T-cell (primary cell): ENCODE results near the gene TCTN2. TPM values are rescaled to one million over a fixed set of nuclear protein-coding genes. Genes with fewer than 3 reads are reported as not detected.

ENCODE experiments used
- ATAC-seq, 4 experiments: fragments of 200-7000 bp in 3 of 4; fragments of 150-1000 bp in 1 of 4; cut with Tn5 transposase; replicated peaks in 1 of 4; 1 replicate in 3 of 4; 2 replicates in 1 of 4; pipeline ENCODE4 v1.10.0; 2021; ENCODE audit warnings: moderate library complexity in 3 of 4, mild to moderate bottlenecking in 2 of 4, moderate number of reproducible peaks in 1 of 4
- CTCF ChIA-PET, 2 donors: fragments of 300-600 bp; sonication (Branson Sonifier 250); formaldehyde crosslinking; loops; one replicate each; lab custom pipeline; 2022; ENCODE audit warnings: antibody characterized with exemption in 2 of 2; lab: Charles Lee
- POLR2A ChIA-PET, 2 donors: fragments of 300-600 bp; sonication (Branson Sonifier 250); formaldehyde crosslinking; loops; one replicate each; lab custom pipeline; 2022; ENCODE audit warnings: antibody characterized with exemption in 2 of 2; lab: Charles Lee
- DNase-seq, 35 experiments: peaks; one replicate each; pipeline versions ENCODE4 v3.0.0 to v3.0.0-alpha.2; 2013 to 2023
- H3K27ac ChIP-seq: one replicate; pipeline ENCODE4 v1.5.1; 2013; ENCODE audit warnings: low read length
- H3K27me3 ChIP-seq, 2 experiments: replicated peaks in 1 of 2; 1 replicate in 1 of 2; 2 replicates in 1 of 2; pipeline versions ENCODE4 v1.6.1 to v1.7.0; 2013; ENCODE audit warnings: low read length in 1 of 2, mixed read lengths in 1 of 2; ENCODE audit not compliant: control insufficient read depth in 2 of 2, insufficient read depth in 2 of 2; ENCODE audit errors: extremely low read depth in 1 of 2
- H3K36me3 ChIP-seq, 2 donors: 1 replicate in 1 of 2; 2 replicates in 1 of 2; pipeline versions ENCODE4 v1.6.1 to v1.7.0; 2013; ENCODE audit warnings: low read length in 1 of 2; ENCODE audit not compliant: control insufficient read depth in 2 of 2, insufficient read depth in 1 of 2; ENCODE audit errors: extremely low read depth in 1 of 2
- H3K4me1 ChIP-seq, 2 experiments: 1 replicate in 1 of 2; 2 replicates in 1 of 2; pipeline versions ENCODE4 v1.6.1 to v1.7.0; 2013; ENCODE audit warnings: low read length in 2 of 2, mixed read lengths in 1 of 2; ENCODE audit not compliant: insufficient read depth in 2 of 2, control insufficient read depth in 1 of 2; ENCODE audit errors: extremely low read depth in 1 of 2
- H3K4me3 ChIP-seq, 2 donors: 1 replicate in 1 of 2; 2 replicates in 1 of 2; pipeline versions ENCODE4 v1.5.1 to v1.7.0; 2013; ENCODE audit warnings: mild to moderate bottlenecking in 2 of 2, low read length in 1 of 2, moderate library complexity in 1 of 2; ENCODE audit not compliant: control insufficient read depth in 1 of 2; ENCODE audit errors: extremely low read depth in 1 of 2
- H3K9me3 ChIP-seq: 2 replicates; pipeline ENCODE4 v1.7.0; 2013
- H3K27ac Mint-ChIP-seq, 2 donors: one replicate each; pipeline ENCODE4 v1.8.0; 2020 to 2021; ENCODE audit warnings: mild to moderate bottlenecking in 2 of 2, mixed read lengths in 2 of 2
- H3K27me3 Mint-ChIP-seq, 2 donors: one replicate each; pipeline ENCODE4 v1.8.0; 2021 to 2022; ENCODE audit warnings: mixed read lengths in 2 of 2
- H3K36me3 Mint-ChIP-seq: one replicate; pipeline ENCODE4 v1.8.0; 2021; ENCODE audit warnings: mixed read lengths
- H3K4me1 Mint-ChIP-seq, 3 donors: one replicate each; pipeline ENCODE4 v1.8.0; 2020 to 2022; ENCODE audit warnings: mixed read lengths in 3 of 3, mild to moderate bottlenecking in 1 of 3
- H3K4me3 Mint-ChIP-seq, 3 donors: one replicate each; pipeline ENCODE4 v1.8.0; 2020 to 2022; ENCODE audit warnings: mild to moderate bottlenecking in 3 of 3, mixed read lengths in 3 of 3, moderate library complexity in 3 of 3
- H3K9me3 Mint-ChIP-seq, 3 donors: one replicate each; pipeline ENCODE4 v1.8.0; 2020 to 2022; ENCODE audit warnings: mixed read lengths in 3 of 3
- WGBS: methylation state at CpG from one replicate; pipeline ENCODE4 v1.1.5; 2013; ENCODE audit warnings: missing lambda C conversion rate; ENCODE audit not compliant: insufficient coverage; 5-methylcytosine and 5-hydroxymethylcytosine counted together
- total RNA-seq, 35 experiments: library from RNA in 6 of 35; stranded (reverse) in 6 of 35; fragments of 120-200 nt in 1 of 35; gene quantifications; one replicate each; pipeline versions ENCODE4 v1.2.1 to v1.2.4 and lab custom pipeline; 2013 to 2026

Gene TCTN2
- total RNA-seq, 5 donors from 2014 or later (not counting 1 experiment from before 2014, with no cell fraction given), result 5.3 to 11.9 (median 6.6) TPM

DNA sequence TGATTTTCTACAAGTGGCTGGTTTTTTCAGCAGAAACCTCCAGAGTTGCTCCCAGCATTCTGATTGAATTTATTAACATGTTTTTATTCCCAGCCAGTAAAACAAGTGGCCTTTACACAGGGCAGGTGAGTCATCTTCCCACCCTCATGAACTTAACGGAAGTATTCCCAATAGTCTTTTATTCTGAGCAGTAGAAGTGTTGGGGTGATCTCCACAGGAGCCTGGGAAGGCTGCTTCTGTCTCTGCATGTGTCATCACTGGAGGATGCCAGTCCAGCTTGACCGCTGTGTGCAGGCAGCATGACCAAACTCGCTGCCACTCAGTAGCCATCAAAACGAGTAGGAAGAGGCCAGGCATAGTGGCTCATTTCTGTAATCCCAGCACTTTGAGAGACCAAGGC is 77.7 kb downstream of the TCTN2 start:
- no peak overlapping the region for H3K27ac ChIP-seq
- H3K4me3 ChIP-seq, result no peak overlapping the region
- Mint-ChIP-seq H3K4me1 (peaks cover 10 to 26% (median 15%) of the 10 kb centered on the region in 3 donors), H3K27ac (peak overlapping the region in 1 of 2 donors; percentile 44), H3K9me3 (no peaks in the 10 kb centered on the region), H3K27me3 (no peaks in the 10 kb centered on the region), H3K4me3 (no peak overlapping the region), H3K36me3 (peaks cover 61% of the 10 kb centered on the region)
- DNase-seq (no peak), ATAC-seq (no peak)
- H3K27me3 ChIP-seq, result no peaks in the 10 kb centered on the region
- no peaks in the 10 kb centered on the region for H3K9me3 ChIP-seq
- POLR2A ChIA-PET, result no interaction called here
- CTCF ChIA-PET, result interaction anchor here in 1 of 2 donors (0.5 kb wide), 1 partner anchor 16 kb away, joined by 5 read pairs; no protein-coding TSS in a partner anchor
- 100% methylated on average over 3 of the region's 4 CpGs for WGBS
- peaks cover 0 to 5% of the 10 kb centered on the region in 2 experiments for H3K4me1 ChIP-seq
- peaks cover 15 to 69% of the 10 kb centered on the region in 2 donors for H3K36me3 ChIP-seq

- H3K4me3 ChIP-seq, result no peak overlapping the region
- H3K4me1 Mint-ChIP-seq, result peaks cover 10 to 26% (median 15%) of the 10 kb centered on the region in 3 donors
- peaks cover 59% of the 10 kb centered on the region for H3K36me3 Mint-ChIP-seq
- DNase-seq, result no peak
- H3K27ac ChIP-seq, result no peak overlapping the region
- H3K27me3 Mint-ChIP-seq, result no peaks in the 10 kb centered on the region
- H3K27ac Mint-ChIP-seq, result no peak overlapping the region
- H3K4me1 ChIP-seq, result peaks cover 0 to 5% of the 10 kb centered on the region in 2 experiments
- H3K9me3 Mint-ChIP-seq, result no peaks in the 10 kb centered on the region
- CTCF ChIA-PET, result no interaction called here
- peaks cover 13 to 69% of the 10 kb centered on the region in 2 donors for H3K36me3 ChIP-seq
- no peak for ATAC-seq
- no peaks in the 10 kb centered on the region for H3K27me3 ChIP-seq
- WGBS, result 99% methylated on average over 5 of the region's 10 CpGs
- POLR2A ChIA-PET, result no interaction called here
- H3K9me3 ChIP-seq, result no peaks in the 10 kb centered on the region
- H3K4me3 Mint-ChIP-seq, result no peak overlapping the region
Observed at GRCh38 chr12:123749355-123749754, 78.4 kb downstream of the TCTN2 start.

DNA sequence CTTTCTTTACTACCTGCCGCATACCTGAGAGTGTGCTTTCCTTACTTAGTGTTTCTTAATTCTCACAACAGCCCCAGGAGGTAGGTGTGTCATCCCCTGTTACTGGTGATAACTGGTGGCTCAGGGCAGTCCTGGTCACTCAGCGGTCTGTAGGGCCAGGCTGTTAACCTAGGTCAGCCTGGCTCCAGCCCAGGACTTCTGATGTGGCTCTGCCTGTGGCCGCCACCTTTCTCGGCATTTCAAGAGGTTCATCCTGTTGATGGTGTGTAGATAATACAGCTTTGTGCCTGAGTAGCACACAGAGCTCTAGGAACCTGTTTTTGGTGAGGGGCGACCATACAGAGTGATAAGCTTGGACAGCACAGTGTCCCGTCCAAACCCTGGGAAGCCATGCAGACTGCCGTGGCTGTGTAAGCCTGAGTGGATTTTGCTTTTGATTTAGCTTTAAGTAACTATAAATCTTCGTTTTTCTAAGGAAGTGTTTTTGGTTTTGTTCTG is 79.3 kb downstream of the TCTN2 start:
- H3K4me3 Mint-ChIP-seq, result no peak overlapping the region
- H3K9me3 Mint-ChIP-seq, result no peaks in the 10 kb centered on the region
- Histone ChIP-seq H3K27me3 (no peaks in the 10 kb centered on the region), H3K27ac (no peak overlapping the region), H3K4me3 (no peak overlapping the region), H3K9me3 (no peaks in the 10 kb centered on the region), H3K4me1 (peaks cover 0 to 5% of the 10 kb centered on the region in 2 experiments), H3K36me3 (peaks cover 12 to 69% of the 10 kb centered on the region in 2 donors)
- H3K36me3 Mint-ChIP-seq, result peaks cover 57% of the 10 kb centered on the region
- WGBS, result 90% methylated on average over 6 of the region's 8 CpGs
- H3K27me3 Mint-ChIP-seq, result no peaks in the 10 kb centered on the region
- ChIA-PET POLR2A (interaction anchor here in 1 of 2 donors (0.6 kb wide), 1 partner anchor 540 kb away, joined by 5 read pairs; no protein-coding TSS in a partner anchor), CTCF (no interaction called here)
- no peak overlapping the region for H3K27ac Mint-ChIP-seq
- no peak for ATAC-seq
- peaks cover 10 to 22% (median 15%) of the 10 kb centered on the region in 3 donors for H3K4me1 Mint-ChIP-seq
- no peak for DNase-seq

GRCh38 chr12:123752046-123752445 is 81.1 kb downstream of the TCTN2 start:
- Histone ChIP-seq H3K4me1 (peaks cover 0 to under 1% of the 10 kb centered on the region in 2 experiments), H3K27ac (no peak overlapping the region), H3K27me3 (no peaks in the 10 kb centered on the region), H3K4me3 (no peak overlapping the region), H3K9me3 (no peaks in the 10 kb centered on the region), H3K36me3 (peaks cover 12 to 69% of the 10 kb centered on the region in 2 donors)
- Mint-ChIP-seq H3K4me3 (no peak overlapping the region), H3K9me3 (no peaks in the 10 kb centered on the region), H3K27me3 (no peaks in the 10 kb centered on the region), H3K36me3 (peaks cover 54% of the 10 kb centered on the region), H3K27ac (no peak overlapping the region), H3K4me1 (peaks cover 8 to 12% (median 10%) of the 10 kb centered on the region in 3 donors)
- ChIA-PET CTCF (no interaction called here), POLR2A (no interaction called here)
- ATAC-seq, result no peak
- WGBS, result no CpG with 5 or more reads among the region's 3 CpGs
- no peak for DNase-seq

DNA sequence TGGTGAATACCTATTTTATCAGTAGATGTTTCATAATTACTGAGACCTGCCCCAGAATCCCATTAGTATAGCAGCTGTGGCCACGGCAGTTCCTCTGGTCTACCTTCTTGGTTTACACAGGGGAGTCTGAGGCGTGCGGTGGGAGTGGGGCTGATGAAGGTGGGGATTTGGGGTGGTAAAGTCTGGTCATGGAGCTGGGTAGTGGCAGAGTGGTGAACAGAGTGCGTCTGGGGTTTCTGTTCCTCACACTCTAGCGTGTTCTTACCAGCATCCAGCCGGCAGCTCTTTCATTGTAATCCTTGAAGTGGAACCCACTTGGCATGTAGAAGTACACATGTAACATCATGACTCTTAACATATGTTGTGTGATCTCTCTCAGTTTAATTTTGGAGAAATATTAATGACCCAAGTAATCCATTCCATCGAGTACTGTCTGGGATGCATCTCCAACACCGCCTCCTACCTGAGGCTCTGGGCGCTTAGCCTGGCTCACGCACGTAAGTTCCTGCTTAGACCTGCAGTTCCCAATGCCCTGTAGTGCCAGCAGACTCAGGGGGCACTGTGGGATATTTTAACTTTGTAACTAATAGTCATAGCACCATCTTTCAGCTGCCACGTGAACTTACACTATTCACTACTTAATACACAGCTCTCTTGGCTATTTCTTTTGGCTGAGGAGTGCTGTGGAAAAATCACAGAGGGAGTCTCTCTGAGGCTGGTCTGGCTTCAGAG is 83.3 kb downstream of the TCTN2 start:
- peaks cover 12 to 58% of the 10 kb centered on the region in 2 donors for H3K36me3 ChIP-seq
- no peak for ATAC-seq
- 92% methylated on average over 9 of the region's 12 CpGs for WGBS

DNA sequence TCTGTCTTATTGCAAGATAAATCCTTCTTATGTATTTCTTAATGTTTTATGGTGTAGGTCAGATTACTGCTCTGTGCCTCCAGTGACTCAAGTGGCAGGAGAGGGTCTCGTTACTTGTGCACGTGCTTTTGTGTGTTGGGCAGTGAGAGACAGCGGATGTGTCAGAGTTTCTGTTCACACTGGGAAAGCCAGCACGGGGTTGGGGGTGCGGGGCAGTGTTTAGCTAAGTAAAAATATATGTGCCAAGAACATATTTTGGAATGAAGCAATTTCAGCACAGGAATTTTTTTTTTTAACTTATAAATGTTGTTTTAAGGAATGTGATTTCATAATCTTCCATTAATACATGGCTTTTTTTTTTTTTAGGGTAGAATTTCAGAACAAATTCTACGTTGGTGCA is 86.6 kb downstream of the TCTN2 start:
- Mint-ChIP-seq H3K4me1 (peaks cover under 1 to 4% (median 4%) of the 10 kb centered on the region in 3 donors), H3K27ac (no peak overlapping the region), H3K36me3 (peaks cover 38% of the 10 kb centered on the region), H3K4me3 (no peak overlapping the region), H3K9me3 (no peaks in the 10 kb centered on the region), H3K27me3 (no peaks in the 10 kb centered on the region)
- Histone ChIP-seq H3K36me3 (peaks cover 7 to 34% of the 10 kb centered on the region in 2 donors), H3K4me1 (peaks cover 0 to 7% of the 10 kb centered on the region in 2 experiments), H3K27me3 (peaks cover 0 to 4% of the 10 kb centered on the region in 2 experiments), H3K9me3 (no peaks in the 10 kb centered on the region), H3K27ac (no peak overlapping the region), H3K4me3 (no peak overlapping the region)
- CTCF ChIA-PET, result no interaction called here
- POLR2A ChIA-PET, result interaction anchor here in 1 of 2 donors (0.6 kb wide), 1 partner anchor 1145 kb away, joined by 3 read pairs; no protein-coding TSS in a partner anchor
- no peak for DNase-seq
- ATAC-seq, result no peak
- WGBS, result 95% methylated on average over 3 of the region's 6 CpGs

More for the DNA sequence above, 83.3 kb downstream of the TCTN2 start:
- H3K27ac Mint-ChIP-seq, result no peak overlapping the region
- peaks cover 47% of the 10 kb centered on the region for H3K36me3 Mint-ChIP-seq
- DNase-seq, result no peak
- Histone ChIP-seq H3K9me3 (no peaks in the 10 kb centered on the region), H3K4me1 (no peaks in the 10 kb centered on the region), H3K4me3 (no peak overlapping the region), H3K27ac (no peak overlapping the region), H3K27me3 (no peaks in the 10 kb centered on the region)
- H3K4me1 Mint-ChIP-seq, result no peaks in the 10 kb centered on the region
- ChIA-PET CTCF (no interaction called here), POLR2A (no interaction called here)
- no peaks in the 10 kb centered on the region for H3K9me3 Mint-ChIP-seq
- H3K4me3 Mint-ChIP-seq, result no peak overlapping the region
- H3K27me3 Mint-ChIP-seq, result no peaks in the 10 kb centered on the region
